PC-3 (cell line): ENCODE measurements around the gene SHE. TPM values are rescaled to one million over a fixed set of nuclear protein-coding genes. Genes with fewer than 3 reads are reported as not detected.

Source experiments
- ATAC-seq: fragments of 200-7000 bp; cut with Tn5 transposase; 2 replicates; pipeline ENCODE4 v1.9.1; 2020; ENCODE audit warnings: mild to moderate bottlenecking, moderate library complexity
- BruUV-seq: library from RNA; stranded (reverse); fragments of 400-500 nt; replicated peaks from 2 replicates; lab custom pipeline; 2021; lab: Mats Ljungman, UMichigan
- CTCF ChIA-PET: fragments of 300-600 bp; sonication (Branson Sonifier 250); formaldehyde crosslinking; loops from one replicate; lab custom pipeline; 2022; ENCODE audit warnings: antibody characterized with exemption; lab: Charles Lee
- POLR2A ChIA-PET: fragments of 300-600 bp; sonication (Branson Sonifier 250); formaldehyde crosslinking; loops from one replicate; lab custom pipeline; 2022; ENCODE audit warnings: antibody characterized with exemption; ENCODE audit not compliant: unreplicated experiment; lab: Charles Lee
- DNase-seq: peaks from one replicate; pipeline ENCODE4 v3.0.0-alpha.2; 2015
- H2AFZ ChIP-seq: fragments of 300-600 bp; sonication (generic); 2 replicates; pipeline ENCODE4 v1.6.0; 2016; ENCODE audit warnings: antibody characterized with exemption, low read length
- H3F3A ChIP-seq: fragments of 300-600 bp; sonication (generic); one replicate; pipeline ENCODE4 v1.6.0; 2017; ENCODE audit warnings: antibody characterized with exemption, low read length, control low read depth, mild to moderate bottlenecking; ENCODE audit not compliant: unreplicated experiment
- H3K27ac ChIP-seq: fragments of 300-600 bp; sonication (generic); 2 replicates; pipeline ENCODE4 v1.5.1; 2016; ENCODE audit warnings: mild to moderate bottlenecking, low read length
- H3K27me3 ChIP-seq: fragments of 300-600 bp; sonication (generic); 2 replicates; pipeline ENCODE4 v1.6.1; 2016; ENCODE audit warnings: low read length, mixed read lengths
- H3K36me3 ChIP-seq: fragments of 300-600 bp; sonication (generic); 2 replicates; pipeline ENCODE4 v1.6.1; 2016; ENCODE audit warnings: low read depth, mixed run types, low read length, mixed read lengths
- H3K4me1 ChIP-seq: fragments of 300-600 bp; sonication (generic); 2 replicates; pipeline ENCODE4 v1.5.1; 2016; ENCODE audit warnings: low read length; ENCODE audit not compliant: insufficient read depth
- H3K4me2 ChIP-seq: fragments of 300-600 bp; sonication (generic); 2 replicates; pipeline ENCODE4 v1.6.0; 2016; ENCODE audit warnings: low read length
- H3K4me3 ChIP-seq: fragments of 300-600 bp; sonication (generic); 2 replicates; pipeline ENCODE4 v1.5.1; 2016; ENCODE audit warnings: mild to moderate bottlenecking, low read length, mixed read lengths
- H3K79me2 ChIP-seq: fragments of 300-600 bp; sonication (generic); 2 replicates; pipeline ENCODE4 v1.6.1; 2017; ENCODE audit warnings: low read length, mixed read lengths
- H3K9ac ChIP-seq: fragments of 300-600 bp; sonication (generic); 2 replicates; pipeline ENCODE4 v1.6.0; 2016; ENCODE audit warnings: mild to moderate bottlenecking, low read length
- H3K9me2 ChIP-seq: fragments of 300-600 bp; sonication (generic); replicated peaks from 2 replicates; pipeline ENCODE4 v1.6.1; 2016; ENCODE audit warnings: mixed run types, low read length, mixed read lengths
- H3K9me3 ChIP-seq: fragments of 300-600 bp; sonication (generic); 2 replicates; pipeline ENCODE4 v1.6.1; 2016; ENCODE audit warnings: low read length, mixed read lengths
- H4K20me1 ChIP-seq: fragments of 300-600 bp; sonication (generic); 2 replicates; pipeline ENCODE4 v1.6.1; 2016; ENCODE audit warnings: low read length, mixed read lengths
- EZH2 ChIP-seq: fragments of 300-600 bp; sonication (generic); IDR thresholded peaks from one replicate; pipeline ENCODE4 v1.6.1; 2017; ENCODE audit warnings: antibody characterized with exemption, mild to moderate bottlenecking, low read length; ENCODE audit not compliant: unreplicated experiment
- EZH2phosphoT487 ChIP-seq: fragments of 300-600 bp; sonication (generic); IDR thresholded peaks from 2 replicates; pipeline ENCODE4 v1.6.1; 2018; ENCODE audit warnings: mild to moderate bottlenecking, antibody characterized with exemption, low read length, borderline replicate concordance
- intact Hi-C: fragments of 100-400 bp; cut with micrococcal nuclease; formaldehyde crosslinking; loops from 2 replicates; pipeline ENCODE4 v1.9.0; 2023
- total RNA-seq: library from RNA; depleted of rRNA; stranded (reverse); fragments of >200 nt; gene quantifications from 2 replicates; pipeline ENCODE4 v1.2.3, GENCODE V29; 2014
- TF ChIP-seq, protein P1 (sequence below): fragments of 300-600 bp; sonication (generic); conservative IDR thresholded peaks from 2 replicates; pipeline ENCODE4 v1.5.1; 2017; ENCODE audit warnings: antibody characterized with exemption, low read depth, mild to moderate bottlenecking, low read length

SHE gene
- total RNA-seq, 1 experiment from 2014 or later = not detected

GRCh38 chr1:154520333-154520732, 18.1 kb upstream of the SHE start:
- ATAC-seq (no peak), DNase-seq (no peak)
- Histone ChIP-seq H3K4me1 (no peaks in the 10 kb centered on the region), H3K9me2 (no peaks in the 10 kb centered on the region), H3K36me3 (no peaks in the 10 kb centered on the region), H3K9ac (no peak overlapping the region), H3K79me2 (no peaks in the 10 kb centered on the region), H3K9me3 (no peaks in the 10 kb centered on the region), H3K27ac (no peak overlapping the region), H3K27me3 (peaks cover 46% of the 10 kb centered on the region), H3K4me3 (no peak overlapping the region), H2AFZ (no peak overlapping the region), H3K4me2 (no peak overlapping the region), H3F3A (no peaks in the 10 kb centered on the region), H4K20me1 (no peaks in the 10 kb centered on the region)
- CTCF ChIA-PET = no interaction called here
- intact Hi-C loops = no loop called here
- no peak for TF ChIP-seq EZH2phosphoT487
- TF ChIP-seq, protein P1, sequence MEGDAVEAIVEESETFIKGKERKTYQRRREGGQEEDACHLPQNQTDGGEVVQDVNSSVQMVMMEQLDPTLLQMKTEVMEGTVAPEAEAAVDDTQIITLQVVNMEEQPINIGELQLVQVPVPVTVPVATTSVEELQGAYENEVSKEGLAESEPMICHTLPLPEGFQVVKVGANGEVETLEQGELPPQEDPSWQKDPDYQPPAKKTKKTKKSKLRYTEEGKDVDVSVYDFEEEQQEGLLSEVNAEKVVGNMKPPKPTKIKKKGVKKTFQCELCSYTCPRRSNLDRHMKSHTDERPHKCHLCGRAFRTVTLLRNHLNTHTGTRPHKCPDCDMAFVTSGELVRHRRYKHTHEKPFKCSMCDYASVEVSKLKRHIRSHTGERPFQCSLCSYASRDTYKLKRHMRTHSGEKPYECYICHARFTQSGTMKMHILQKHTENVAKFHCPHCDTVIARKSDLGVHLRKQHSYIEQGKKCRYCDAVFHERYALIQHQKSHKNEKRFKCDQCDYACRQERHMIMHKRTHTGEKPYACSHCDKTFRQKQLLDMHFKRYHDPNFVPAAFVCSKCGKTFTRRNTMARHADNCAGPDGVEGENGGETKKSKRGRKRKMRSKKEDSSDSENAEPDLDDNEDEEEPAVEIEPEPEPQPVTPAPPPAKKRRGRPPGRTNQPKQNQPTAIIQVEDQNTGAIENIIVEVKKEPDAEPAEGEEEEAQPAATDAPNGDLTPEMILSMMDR = no peak
- TF ChIP-seq EZH2 = no peak
- BruUV-seq = no TSS peak
- POLR2A ChIA-PET = interaction anchor here (0.6 kb wide), 1 partner anchor 30 kb away, joined by 5 read pairs; no protein-coding TSS in a partner anchor

DNA sequence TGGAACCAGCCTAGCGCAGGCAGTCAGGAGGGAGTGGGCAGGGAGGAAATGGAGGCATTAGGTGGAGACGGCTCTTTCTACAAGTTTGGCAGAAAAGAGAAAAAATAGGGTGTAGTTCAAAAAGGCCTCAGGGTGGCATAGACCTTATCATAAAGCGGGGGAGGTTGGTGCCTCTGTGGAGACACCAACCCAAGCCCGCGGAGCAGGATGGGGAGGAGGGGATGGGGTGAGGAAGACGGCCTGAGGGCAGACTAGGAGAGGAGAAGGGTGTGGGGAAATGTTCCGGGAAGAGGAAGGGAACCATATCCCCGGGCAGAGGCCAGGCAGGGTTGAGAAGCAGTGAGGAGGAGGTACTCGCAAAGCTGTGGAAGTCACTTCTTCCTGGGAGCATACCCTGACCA, 17.4 kb upstream of the SHE start:
- no peak overlapping the region for H3K27ac ChIP-seq
- H3K9me2 ChIP-seq = no peaks in the 10 kb centered on the region
- no peaks in the 10 kb centered on the region for H3K79me2 ChIP-seq
- peaks cover 48% of the 10 kb centered on the region for H3K27me3 ChIP-seq
- CTCF ChIA-PET = no interaction called here
- H3K4me2 ChIP-seq = no peak overlapping the region
- no peaks in the 10 kb centered on the region for H3K4me1 ChIP-seq
- intact Hi-C loops = no loop called here
- BruUV-seq = no TSS peak
- no peaks in the 10 kb centered on the region for H3K36me3 ChIP-seq
- H3K4me3 ChIP-seq = no peak overlapping the region
- no peak for ATAC-seq
- POLR2A ChIA-PET = interaction anchor here (0.6 kb wide), 1 partner anchor 29 kb away, joined by 5 read pairs; no protein-coding TSS in a partner anchor
- H4K20me1 ChIP-seq = no peaks in the 10 kb centered on the region
- no peaks in the 10 kb centered on the region for H3K9me3 ChIP-seq
- TF ChIP-seq EZH2phosphoT487 (no peak), EZH2 (no peak)
- TF ChIP-seq, protein P1 = no peak
- H3F3A ChIP-seq = no peaks in the 10 kb centered on the region
- no peak overlapping the region for H3K9ac ChIP-seq
- DNase-seq = no peak
- H2AFZ ChIP-seq = no peak overlapping the region

- ChIA-PET CTCF (no interaction called here), POLR2A (no interaction called here)
- Histone ChIP-seq H2AFZ (no peak overlapping the region), H3F3A (no peaks in the 10 kb centered on the region), H3K4me1 (no peaks in the 10 kb centered on the region), H3K9ac (no peak overlapping the region), H3K27me3 (peaks cover 58% of the 10 kb centered on the region), H3K4me3 (no peak overlapping the region), H3K79me2 (no peaks in the 10 kb centered on the region), H3K27ac (no peak overlapping the region), H3K9me2 (no peaks in the 10 kb centered on the region), H4K20me1 (no peaks in the 10 kb centered on the region), H3K36me3 (no peaks in the 10 kb centered on the region), H3K4me2 (no peak overlapping the region), H3K9me3 (no peaks in the 10 kb centered on the region)
- DNase-seq (no peak), ATAC-seq (no peak)
- BruUV-seq = no TSS peak
- TF ChIP-seq, protein P1 = no peak
- TF ChIP-seq EZH2 (no peak), EZH2phosphoT487 (no peak)
- intact Hi-C loops = no loop called here
Observed at GRCh38 chr1:154517661-154518060, 15.4 kb upstream of the SHE start.
